HFFc6 (cell line): ENCODE results near the gene KLF7. TPM values are rescaled to one million over a fixed set of nuclear protein-coding genes. Genes with fewer than 3 reads are reported as not detected.

ENCODE experiments used
- DNase-seq: peaks from one replicate; pipeline ENCODE4 v3.0.0-alpha.2; 2018
- H3K27ac Mint-ChIP-seq: 2 replicates; pipeline ENCODE4 v1.8.0; 2020; ENCODE audit warnings: mild to moderate bottlenecking, mixed read lengths
- H3K27me3 Mint-ChIP-seq: 2 replicates; pipeline ENCODE4 v1.8.0; 2021; ENCODE audit warnings: mild to moderate bottlenecking, moderate library complexity, mixed read lengths; ENCODE audit not compliant: insufficient read depth
- H3K36me3 Mint-ChIP-seq: 2 replicates; pipeline ENCODE4 v1.8.0; 2021; ENCODE audit warnings: low read depth, mixed read lengths
- H3K4me1 Mint-ChIP-seq: 2 replicates; pipeline ENCODE4 v1.8.0; 2020; ENCODE audit warnings: low read depth, mixed read lengths
- H3K4me3 Mint-ChIP-seq: 2 replicates; pipeline ENCODE4 v1.8.0; 2020; ENCODE audit warnings: mild to moderate bottlenecking, moderate library complexity, mixed read lengths
- H3K9me3 Mint-ChIP-seq: 2 replicates; pipeline ENCODE4 v1.8.0; 2020; ENCODE audit warnings: mild to moderate bottlenecking, mixed read lengths
- total RNA-seq, 6 experiments: library from RNA; stranded (reverse); fragmentation: NEBNext Ultra II Directional; extraction: Animal tissue kit (Norgen Biotek cat#: 25700); gene quantifications; 2 replicates in 1 of 6; 3 replicates in 5 of 6; pipeline ENCODE4 v1.2.3, GENCODE V29; 2021
- TF ChIP-seq, protein P1 (sequence below): fragments of 200-600 bp; sonication (generic); IDR thresholded peaks from 2 replicates; pipeline ENCODE4 v1.5.0; 2021; ENCODE audit warnings: antibody characterized with exemption, mild to moderate bottlenecking

Gene KLF7
- total RNA-seq, 6 experiments from 2014 or later: 29.4 to 45.0 (median 34.0) TPM

DNA sequence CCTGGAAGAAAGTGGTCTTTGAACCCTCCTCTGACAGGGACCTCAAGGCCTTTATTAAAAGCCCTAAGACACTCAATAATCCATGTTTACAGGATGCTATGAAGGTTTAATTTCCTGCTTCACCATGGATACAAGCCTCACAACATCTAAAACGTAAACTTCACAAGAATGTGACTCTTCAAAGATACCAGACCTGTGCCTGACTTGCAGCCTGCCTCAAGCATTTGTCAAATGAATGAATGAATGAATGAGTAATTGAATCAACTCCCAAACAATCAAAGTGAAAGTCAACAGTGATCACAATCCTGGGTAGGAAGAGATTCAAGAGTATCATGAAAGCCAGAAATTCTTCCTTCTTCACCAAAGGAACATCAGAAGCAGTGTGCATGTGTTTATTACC, 30.4 kb downstream of the KLF7 start:
- Mint-ChIP-seq H3K27me3 (peaks cover 2% of the 10 kb centered on the region; the same call in 1 of the 2 replicates), H3K4me3 (peak overlapping the region; percentile 68), H3K9me3 (no peaks in the 10 kb centered on the region), H3K36me3 (peaks cover 38% of the 10 kb centered on the region), H3K4me1 (peaks cover 92% of the 10 kb centered on the region), H3K27ac (peak overlapping the region; percentile 83)
- TF ChIP-seq, protein P1, sequence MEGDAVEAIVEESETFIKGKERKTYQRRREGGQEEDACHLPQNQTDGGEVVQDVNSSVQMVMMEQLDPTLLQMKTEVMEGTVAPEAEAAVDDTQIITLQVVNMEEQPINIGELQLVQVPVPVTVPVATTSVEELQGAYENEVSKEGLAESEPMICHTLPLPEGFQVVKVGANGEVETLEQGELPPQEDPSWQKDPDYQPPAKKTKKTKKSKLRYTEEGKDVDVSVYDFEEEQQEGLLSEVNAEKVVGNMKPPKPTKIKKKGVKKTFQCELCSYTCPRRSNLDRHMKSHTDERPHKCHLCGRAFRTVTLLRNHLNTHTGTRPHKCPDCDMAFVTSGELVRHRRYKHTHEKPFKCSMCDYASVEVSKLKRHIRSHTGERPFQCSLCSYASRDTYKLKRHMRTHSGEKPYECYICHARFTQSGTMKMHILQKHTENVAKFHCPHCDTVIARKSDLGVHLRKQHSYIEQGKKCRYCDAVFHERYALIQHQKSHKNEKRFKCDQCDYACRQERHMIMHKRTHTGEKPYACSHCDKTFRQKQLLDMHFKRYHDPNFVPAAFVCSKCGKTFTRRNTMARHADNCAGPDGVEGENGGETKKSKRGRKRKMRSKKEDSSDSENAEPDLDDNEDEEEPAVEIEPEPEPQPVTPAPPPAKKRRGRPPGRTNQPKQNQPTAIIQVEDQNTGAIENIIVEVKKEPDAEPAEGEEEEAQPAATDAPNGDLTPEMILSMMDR: no peak
- DNase-seq: peak; percentile 61

- DNase-seq: peak; percentile 80
- TF ChIP-seq, protein P1: no peak
- Mint-ChIP-seq H3K27ac (peak overlapping the region; percentile 83), H3K36me3 (peaks cover 42% of the 10 kb centered on the region), H3K27me3 (peaks cover 3% of the 10 kb centered on the region), H3K4me1 (peaks cover 97% of the 10 kb centered on the region), H3K4me3 (peak overlapping the region; percentile 76), H3K9me3 (no peaks in the 10 kb centered on the region)
These were observed 31.8 kb downstream of the KLF7 start for GRCh38 chr2:207133820-207134519.

DNA sequence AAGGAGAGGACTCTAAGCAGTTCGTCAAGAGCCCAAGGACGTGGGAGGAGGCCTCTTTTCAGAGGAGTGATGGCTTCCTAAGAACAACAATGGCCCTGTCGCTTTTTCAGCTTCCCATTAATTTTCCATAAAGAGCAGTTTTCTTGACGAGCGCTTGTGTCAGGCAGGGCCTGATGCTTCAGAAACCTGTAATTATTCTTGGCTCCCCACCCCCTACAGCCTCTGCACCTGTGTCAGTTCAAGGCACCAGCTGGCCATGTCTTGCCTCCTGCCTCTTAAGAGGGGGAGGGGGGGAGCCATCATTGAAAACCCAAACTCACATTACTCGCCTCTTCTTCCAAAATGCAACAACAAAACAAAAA, 32.3 kb downstream of the KLF7 start:
- Mint-ChIP-seq H3K9me3 (no peaks in the 10 kb centered on the region), H3K27me3 (peaks cover 3% of the 10 kb centered on the region), H3K4me1 (peaks cover 97% of the 10 kb centered on the region)

DNA sequence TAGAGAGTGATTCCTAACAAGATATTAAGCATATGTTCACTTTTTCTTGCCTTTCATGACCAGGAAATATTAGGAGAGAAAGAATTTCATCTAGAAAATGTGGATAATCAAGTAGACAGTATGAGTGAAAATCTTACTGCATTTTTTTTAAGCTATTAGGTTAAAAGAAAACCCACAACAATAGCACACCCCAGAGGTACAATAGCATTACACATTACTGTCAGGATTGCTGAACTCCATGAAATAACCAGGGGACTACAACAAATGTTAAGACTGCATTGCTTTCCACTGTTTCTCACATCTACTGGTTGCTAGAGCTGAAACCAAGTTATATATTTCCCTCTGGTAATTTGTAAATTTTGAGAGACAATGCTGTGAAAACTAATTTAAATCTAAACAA, 33.7 kb downstream of the KLF7 start:
- H3K27me3 Mint-ChIP-seq: peaks cover 3% of the 10 kb centered on the region
- H3K9me3 Mint-ChIP-seq: peaks cover 5% of the 10 kb centered on the region; the same call in 1 of the 2 replicates
- TF ChIP-seq, protein P1: peak; percentile 13
- H3K27ac Mint-ChIP-seq: peak overlapping the region; percentile 83
- DNase-seq: no peak
- peak overlapping the region; percentile 23; the same call in 1 of the 2 replicates for H3K4me3 Mint-ChIP-seq
- H3K36me3 Mint-ChIP-seq: peaks cover 43% of the 10 kb centered on the region
- H3K4me1 Mint-ChIP-seq: peaks cover 95% of the 10 kb centered on the region

More for the DNA sequence above, 32.3 kb downstream of the KLF7 start:
- peaks cover 41% of the 10 kb centered on the region for H3K36me3 Mint-ChIP-seq
- no peak for DNase-seq
- H3K27ac Mint-ChIP-seq: peak overlapping the region; percentile 83
- TF ChIP-seq, protein P1: no peak
- peak overlapping the region; percentile 76 for H3K4me3 Mint-ChIP-seq

- DNase-seq: no peak
- Mint-ChIP-seq H3K9me3 (peaks cover 5% of the 10 kb centered on the region; the same call in 1 of the 2 replicates), H3K4me3 (no peak overlapping the region; the same call in 1 of the 2 replicates), H3K27me3 (peaks cover 3% of the 10 kb centered on the region), H3K4me1 (peaks cover 96% of the 10 kb centered on the region), H3K27ac (peak overlapping the region; percentile 83), H3K36me3 (peaks cover 41% of the 10 kb centered on the region)
- TF ChIP-seq, protein P1: no peak
These were observed 34.2 kb downstream of the KLF7 start for GRCh38 chr2:207131594-207131993.
